GM18870 (cell line): ENCODE results near the gene SRSF10.
"Not testable (repeated sequence)": the region's sequence is repeated elsewhere in the genome, so short reads cannot be mapped to it uniquely, and the experiment has no call there.

Source experiments
- ATAC-seq: cut with Tn5 transposase; IDR thresholded peaks from one replicate; pipeline ENCODE4 v1.9.1; 2021; ENCODE audit warnings: moderate library complexity; ENCODE audit not compliant: unreplicated experiment

SRSF10 gene

GRCh38 chr1:23999156-23999671, 19.1 kb upstream of the SRSF10 start:
- ATAC-seq: no peak

DNA sequence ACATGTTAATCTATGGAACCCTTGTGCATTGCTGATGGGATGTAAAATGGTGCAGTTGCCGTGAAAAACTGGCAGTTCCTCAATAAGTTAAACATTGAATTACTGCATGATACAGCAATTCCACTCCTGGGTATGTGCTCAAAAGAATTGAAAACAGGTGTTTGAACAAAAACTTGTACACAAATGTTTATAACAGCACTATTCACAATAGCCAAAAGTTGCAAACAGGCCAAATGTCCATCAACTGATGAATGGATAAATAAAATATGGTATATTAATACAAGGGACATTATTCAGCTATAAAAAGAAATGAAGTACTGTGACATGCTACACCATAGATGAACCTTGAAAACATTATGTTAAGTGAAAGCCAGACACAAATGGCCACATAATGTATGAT, 17.7 kb upstream of the SRSF10 start:
- ATAC-seq: no peak

DNA sequence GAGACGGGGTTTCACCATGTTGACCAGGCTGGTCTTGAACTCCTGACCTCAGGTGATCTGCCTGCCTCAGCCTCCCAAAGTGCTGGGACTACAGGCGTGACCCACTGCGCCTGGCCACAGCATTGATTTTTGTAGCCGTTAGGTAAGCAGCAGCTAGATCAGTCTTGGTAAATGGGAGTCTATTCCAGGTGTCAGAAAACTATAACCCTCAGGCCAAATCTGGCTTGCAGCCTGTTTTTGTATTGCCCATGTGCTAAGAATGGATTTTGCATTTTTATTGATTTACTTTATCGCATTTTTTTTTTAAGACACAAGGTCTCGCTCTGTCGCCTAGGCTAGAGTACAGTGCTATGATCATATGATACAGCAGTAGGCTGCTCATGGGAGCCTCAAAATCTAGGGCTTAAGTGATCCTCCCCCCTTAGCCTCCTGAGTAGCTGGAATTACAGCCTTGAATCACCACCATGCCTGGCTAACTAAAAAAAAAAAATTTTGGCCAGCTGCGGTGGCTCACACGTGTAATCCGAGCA, 16.6 kb upstream of the SRSF10 start:
- no peak for ATAC-seq

GRCh38 chr1:23995431-23995837, 15.3 kb upstream of the SRSF10 start:
- ATAC-seq: no peak

- not testable (repeated sequence) for ATAC-seq
Measured at GRCh38 chr1:23992011-23992410, 11.9 kb upstream of the SRSF10 start.

- no peak for ATAC-seq
Measured at GRCh38 chr1:23989263-23989662, 9.1 kb upstream of the SRSF10 start.

- not testable (repeated sequence) for ATAC-seq
Measured at GRCh38 chr1:23987038-23987437, 6.9 kb upstream of the SRSF10 start.

DNA sequence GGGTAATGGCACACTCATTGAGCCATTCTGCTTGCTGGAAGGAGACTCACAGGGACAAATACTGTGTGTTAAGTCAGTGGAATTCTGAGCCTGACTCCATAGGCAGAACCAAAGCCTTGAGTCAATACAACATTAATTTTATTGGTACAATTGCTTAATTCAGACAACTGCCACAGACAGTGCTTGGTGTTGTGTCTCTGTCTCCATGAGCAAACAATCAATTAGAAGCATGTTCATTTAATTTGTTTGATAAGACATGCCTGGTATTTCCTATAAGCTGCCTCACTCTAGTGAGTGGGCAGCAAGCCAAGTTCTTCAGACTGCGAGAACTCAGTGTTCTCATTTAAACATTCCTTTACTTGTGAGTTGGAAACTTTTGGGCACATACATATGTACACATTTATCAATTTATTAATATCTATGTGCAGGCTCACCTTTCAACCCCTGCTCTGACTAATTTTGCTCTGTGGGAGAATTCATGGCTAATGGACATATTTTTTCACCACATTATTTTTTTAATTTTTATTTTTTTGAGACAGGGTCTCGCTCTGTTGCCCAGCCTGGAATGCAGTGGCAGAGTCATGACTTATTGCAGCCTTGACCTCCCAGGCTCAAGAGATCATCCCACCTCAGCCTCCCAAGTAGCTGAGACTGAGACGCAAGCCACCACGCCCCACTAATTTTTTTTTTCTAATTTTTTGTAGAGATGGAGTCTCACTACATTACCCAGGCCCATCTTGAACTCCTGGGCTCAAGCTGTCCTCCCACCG, 4.5 kb upstream of the SRSF10 start:
- no peak for ATAC-seq

DNA sequence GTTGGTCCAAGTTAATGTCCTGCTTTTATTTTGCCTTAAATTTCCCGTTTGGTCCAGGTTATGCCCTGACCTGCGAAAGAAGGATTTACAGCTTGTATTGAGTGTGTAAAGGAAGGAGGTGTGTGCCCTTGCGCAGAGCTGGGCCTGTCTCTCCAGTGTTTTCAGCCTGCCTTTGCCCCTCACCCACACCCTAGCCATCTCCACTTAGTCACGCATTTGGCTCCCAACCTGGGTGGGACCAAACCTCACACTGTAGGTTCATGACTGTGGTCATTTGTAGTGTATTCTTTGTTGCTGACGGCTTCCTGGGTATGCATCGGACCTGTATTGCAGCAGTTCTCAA, 572 bp upstream of the SRSF10 start:
- ATAC-seq: peak; percentile 30

- no peak for ATAC-seq
Measured at GRCh38 chr1:23979387-23979880, 693 bp downstream of the SRSF10 start.

GRCh38 chr1:23978805-23979204, 1.3 kb downstream of the SRSF10 start:
- ATAC-seq: no peak

DNA sequence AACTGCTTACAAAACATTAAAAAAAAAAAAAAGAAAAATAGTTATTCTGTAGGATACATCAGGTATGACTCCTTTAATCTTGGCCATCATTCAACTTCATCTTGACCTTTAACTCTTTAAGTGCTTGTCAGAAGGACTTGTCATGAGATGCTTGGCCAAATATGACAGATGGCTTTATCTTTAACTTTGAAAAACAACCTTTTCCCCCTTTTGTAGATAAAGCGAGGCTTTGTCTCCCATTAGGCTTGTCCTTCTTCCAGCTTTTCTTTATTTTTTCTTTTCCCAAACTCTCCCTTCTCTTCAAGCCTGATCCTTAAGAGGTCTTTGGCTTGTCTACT, 2.3 kb downstream of the SRSF10 start:
- ATAC-seq: no peak

- ATAC-seq: no peak
Measured at GRCh38 chr1:23977187-23977853, 2.8 kb downstream of the SRSF10 start.

DNA sequence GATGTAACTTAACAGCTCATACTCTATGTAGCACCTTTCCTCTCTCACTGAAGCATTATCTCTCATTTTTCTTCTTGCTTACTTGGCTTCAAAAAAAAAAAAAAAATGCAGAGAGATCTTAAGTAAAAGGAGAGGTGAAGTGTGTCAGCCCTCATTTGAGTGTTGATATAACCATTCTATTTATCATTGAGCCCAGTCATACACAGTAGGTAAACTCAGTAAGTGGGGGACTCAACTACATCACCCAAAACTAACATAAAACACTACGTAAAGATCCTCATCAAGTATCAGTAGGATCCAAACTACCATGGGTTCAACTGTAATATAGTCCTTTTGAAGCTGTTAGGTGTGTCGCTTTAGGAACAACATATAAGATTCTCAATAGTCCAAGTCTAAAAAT, 12.3 kb downstream of the SRSF10 start:
- ATAC-seq: no peak

- no peak for ATAC-seq
Measured at GRCh38 chr1:23966973-23967493, 13.1 kb downstream of the SRSF10 start.

DNA sequence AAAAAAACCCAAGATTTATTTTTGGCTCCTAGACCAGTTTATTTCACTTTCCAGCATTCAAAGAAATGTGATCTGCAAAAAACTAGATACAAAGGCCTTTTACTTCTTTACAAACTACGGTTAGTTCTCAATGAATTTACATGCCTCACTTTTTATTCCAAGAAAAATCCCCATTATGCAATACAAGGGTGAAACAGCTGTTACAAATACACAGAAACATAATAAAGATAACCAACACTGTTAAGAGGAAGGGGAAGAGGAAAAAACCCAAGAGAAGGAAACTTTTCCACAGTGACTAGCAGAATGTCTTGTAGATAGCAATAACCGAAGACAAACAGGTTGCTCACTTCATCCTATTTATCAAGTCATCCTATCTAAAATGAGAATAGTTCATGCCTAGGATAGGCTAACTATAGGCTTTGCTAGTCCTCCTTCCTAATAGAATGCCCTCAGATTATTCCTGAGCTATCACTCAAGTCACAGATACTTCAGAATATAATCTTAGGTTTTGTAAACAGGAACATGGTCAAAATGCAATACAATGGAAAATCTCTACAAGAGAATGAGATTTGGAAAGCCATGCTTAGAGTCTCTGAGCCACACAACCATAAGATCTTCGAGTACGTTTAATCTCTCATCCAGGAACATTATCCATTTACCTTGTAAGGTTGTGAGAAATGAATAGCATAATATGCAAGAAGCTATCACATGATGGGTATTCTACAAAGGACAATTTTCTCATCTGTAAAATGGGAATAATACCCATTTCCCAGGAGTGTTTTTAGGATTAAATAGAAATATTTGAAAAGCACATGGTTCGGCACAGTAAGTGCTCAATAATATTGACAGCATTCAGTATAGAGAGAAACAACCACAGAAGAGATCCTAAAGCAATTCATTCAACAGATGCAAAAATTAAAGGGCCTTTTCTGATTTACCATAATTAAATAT, 15.1 kb downstream of the SRSF10 start:
- no peak for ATAC-seq

- no peak for ATAC-seq
Measured at GRCh38 chr1:23964235-23964668, 15.9 kb downstream of the SRSF10 start.

- no peak for ATAC-seq
Measured at GRCh38 chr1:23963617-23964234, 16.4 kb downstream of the SRSF10 start.

- no peak for ATAC-seq
Measured at GRCh38 chr1:23960291-23961020, 19.7 kb downstream of the SRSF10 start.
